K562 (cell line): ENCODE data around the gene RAPGEF5. TPM values are rescaled to one million over a fixed set of nuclear protein-coding genes. Genes with fewer than 3 reads are reported as not detected.

ENCODE experiments used
- ATAC-seq: fragments of 200-7000 bp; cut with Tn5 transposase; 3 replicates; pipeline ENCODE4 v1.9.1; 2020; ENCODE audit warnings: moderate library complexity
- BruUV-seq: library from RNA; stranded (reverse); fragments of 400-500 nt; replicated peaks from 2 replicates; lab custom pipeline; 2021; lab: Mats Ljungman, UMichigan
- CTCF ChIA-PET: fragments of 300-600 bp; formaldehyde crosslinking; extraction: SDS; loops from one replicate; lab custom pipeline; 2021; ENCODE audit warnings: low intra/inter-chr PET ratio; lab: Yijun Ruan, JAX
- POLR2A ChIA-PET: fragments of 300-600, 350-650 bp; sonication (Branson Sonifier 250); formaldehyde crosslinking; extraction: SDS; loops from one replicate; lab custom pipeline; 2021; ENCODE audit warnings: antibody characterized with exemption, inconsistent platforms; lab: Yijun Ruan, JAX
- DNase-seq, 4 experiments: peaks; one replicate each; pipeline versions ENCODE4 v3.0.0 to v3.0.0-alpha.2; 2011 to 2018; ENCODE audit warnings: low spot score in 3 of 4, mixed read lengths in 3 of 4; ENCODE audit errors: extremely low read depth in 1 of 4
- FAIRE-seq: peaks from 2 replicates; lab custom pipeline; 2011; peaks lifted over from hg19 to GRCh38; lab: Jason Lieb, UNC
- H2AFZ ChIP-seq: 2 replicates; pipeline ENCODE4 v1.6.0; 2011; ENCODE audit warnings: low read depth, low read length, control low read depth, inconsistent platforms
- H3K27ac ChIP-seq: fragments of 200-600 bp; 3 replicates; pipeline ENCODE4 v1.8.0; 2011; ENCODE audit warnings: low read depth, mild to moderate bottlenecking, control low read depth, inconsistent platforms, low read length, moderate library complexity, mixed read lengths; ENCODE audit errors: extremely low read depth
- H3K27me3 ChIP-seq, 2 experiments: fragments of 300-600 bp in 1 of 2; 2 replicates in 1 of 2; 3 replicates in 1 of 2; pipeline versions ENCODE4 v1.6.0 to v1.8.0; 2011; ENCODE audit warnings: inconsistent platforms in 2 of 2, low read length in 2 of 2, mild to moderate bottlenecking in 1 of 2, mixed read lengths in 1 of 2, moderate library complexity in 1 of 2; ENCODE audit not compliant: control insufficient read depth in 2 of 2, insufficient read depth in 2 of 2
- H3K36me3 ChIP-seq: fragments of 300-600 bp; 3 replicates; pipeline ENCODE4 v1.8.0; 2011; ENCODE audit warnings: mild to moderate bottlenecking, low read length, inconsistent platforms; ENCODE audit not compliant: control insufficient read depth, insufficient read depth
- H3K4me1 ChIP-seq, 2 experiments: fragments of 200-600 bp in 1 of 2; replicated peaks in 1 of 2; 2 replicates in 1 of 2; 3 replicates in 1 of 2; pipeline versions ENCODE4 v1.5.1 to v1.8.0; 2011; ENCODE audit warnings: inconsistent platforms in 2 of 2, low read length in 2 of 2, mild to moderate bottlenecking in 1 of 2, mixed read lengths in 1 of 2, moderate library complexity in 1 of 2; ENCODE audit not compliant: control insufficient read depth in 2 of 2, insufficient read depth in 2 of 2
- H3K4me2 ChIP-seq: 2 replicates; pipeline ENCODE4 v1.6.1; 2011; ENCODE audit warnings: low read length, control low read depth, inconsistent platforms, mixed read lengths; ENCODE audit not compliant: insufficient read depth
- H3K4me3 ChIP-seq: fragments of 200-600 bp; sonication (generic), shearing (Covaris generic); 2 replicates; pipeline ENCODE4 v1.5.1; 2016; ENCODE audit warnings: control low read depth, inconsistent platforms
- H3K79me2 ChIP-seq: fragments of 200-600 bp; 3 replicates; pipeline ENCODE4 v1.8.0; 2011; ENCODE audit warnings: low read length, inconsistent platforms; ENCODE audit not compliant: control insufficient read depth, insufficient read depth
- H3K9ac ChIP-seq, 2 experiments: 2 replicates each; pipeline versions ENCODE4 v1.6.0 to v1.6.1; 2011; ENCODE audit warnings: low read depth in 2 of 2, low read length in 2 of 2, control low read depth in 1 of 2, inconsistent platforms in 1 of 2, mild to moderate bottlenecking in 1 of 2, mixed read lengths in 1 of 2; ENCODE audit not compliant: insufficient read depth in 1 of 2
- H3K9me1 ChIP-seq: one replicate; pipeline ENCODE4 v1.6.0; 2011; ENCODE audit warnings: inconsistent platforms, mild to moderate bottlenecking, low read length, moderate library complexity; ENCODE audit not compliant: control insufficient read depth, insufficient read depth
- H3K9me3 ChIP-seq: replicated peaks from 2 replicates; pipeline ENCODE4 v1.5.1; 2011; ENCODE audit warnings: low read depth, low read length, inconsistent platforms; ENCODE audit not compliant: control insufficient read depth, insufficient read depth
- H4K20me1 ChIP-seq: replicated peaks from 2 replicates; pipeline ENCODE4 v1.6.1; 2011; ENCODE audit warnings: low read length, inconsistent platforms, mixed read lengths; ENCODE audit not compliant: control insufficient read depth, insufficient read depth
- CBX1 ChIP-seq: sonication (generic); IDR thresholded peaks from 2 replicates; pipeline ENCODE4 v1.6.1; 2016; ENCODE audit warnings: antibody characterized with exemption, low read depth, mild to moderate bottlenecking
- DDX20 ChIP-seq: fragments of 450-650 bp; IDR thresholded peaks from 2 replicates; pipeline ENCODE4 v1.6.1; 2016; ENCODE audit warnings: missing genetic modification characterization, low read depth, mild to moderate bottlenecking, missing compliant biosample characterization, moderate library complexity
- DNMT1 ChIP-seq: fragments of 450-650 bp; IDR thresholded peaks from 2 replicates; pipeline ENCODE4 v1.6.1; 2016; ENCODE audit warnings: antibody characterized with exemption, mild to moderate bottlenecking
- KAT8 ChIP-seq: fragments of 450-650 bp; IDR thresholded peaks from 2 replicates; pipeline ENCODE4 v1.6.1; 2016; ENCODE audit warnings: low read depth, mild to moderate bottlenecking
- LEF1 ChIP-seq: fragments of 450-650 bp; IDR thresholded peaks from 2 replicates; pipeline ENCODE4 v1.6.1; 2016; ENCODE audit warnings: mild to moderate bottlenecking
- PTRF ChIP-seq: fragments of 450-650 bp; IDR thresholded peaks from 2 replicates; pipeline ENCODE4 v1.6.1; 2016; ENCODE audit warnings: mild to moderate bottlenecking, missing genetic modification characterization, missing compliant biosample characterization
- SREBF1 ChIP-seq: fragments of 150-350 bp; IDR thresholded peaks from 2 replicates; pipeline ENCODE4 v1.6.1; 2014; ENCODE audit warnings: antibody characterized with exemption, low read depth, low read length, borderline replicate concordance
- SRSF3 ChIP-seq: fragments of 200-400 bp; formaldehyde crosslinking; IDR thresholded peaks from 2 replicates; pipeline ENCODE4 v1.6.1; 2016; ENCODE audit warnings: mild to moderate bottlenecking, low read length, moderate library complexity; ENCODE audit not compliant: insufficient read depth
- TAL1 ChIP-seq: fragments of 450-650 bp; IDR thresholded peaks from 2 replicates; pipeline ENCODE4 v1.6.1; 2016; ENCODE audit warnings: mild to moderate bottlenecking
- XRCC5 ChIP-seq: fragments of 200-400 bp; formaldehyde crosslinking; IDR thresholded peaks from 2 replicates; pipeline ENCODE4 v1.6.1; 2017; ENCODE audit warnings: low read depth, mild to moderate bottlenecking, low read length
- ZNF174 ChIP-seq: fragments of 250-450 bp; sonication (Bioruptor Pico); IDR thresholded peaks from 2 replicates; pipeline ENCODE4 v1.4.0; 2020; ENCODE audit warnings: mild to moderate bottlenecking
- WGBS: fragments of 100-300 bp; shearing (Covaris generic); methylation state at CpG from one replicate; pipeline ENCODE4 v1.1.6; 2016; ENCODE audit warnings: low coverage, mixed read lengths; ENCODE audit not compliant: insufficient coverage; ENCODE audit errors: missing lambda C conversion rate; 5-methylcytosine and 5-hydroxymethylcytosine counted together
- in situ Hi-C: fragments of 300-500 bp; cut with MboI; formaldehyde crosslinking; loops from 4 replicates; pipeline ENCODE4 v1.15.0; 2018; ENCODE audit warnings: inconsistent platforms, mixed read lengths
- intact Hi-C: fragments of 100-400 bp; cut with micrococcal nuclease; formaldehyde crosslinking; loops from 2 replicates; pipeline ENCODE4 v1.14.2; 2022
- polyA plus RNA-seq, 8 experiments: library from polyadenylated mRNA; depleted of rRNA in 4 of 8; stranded (reverse) in 5 of 8; unstranded in 3 of 8; fragments of >200 nt; fragmentation: Nextera tagmentation in 2 of 8; fragmentation: Illumina TruSeq in 1 of 8; extraction: Ambion mirVana in 2 of 8; extraction: Trizol in 1 of 8; gene quantifications; 2 replicates each; pipeline versions ENCODE4 v1.2.1 to v1.2.3, GENCODE V29; 2011 to 2014; ENCODE audit warnings: inconsistent platforms in 1 of 8, missing spikeins in 1 of 8
- total RNA-seq, 7 experiments: library from RNA; depleted of rRNA in 6 of 7; stranded (reverse); fragments of >200 nt in 6 of 7; fragmentation: Illumina TruSeq in 2 of 7; extraction: Trizol in 2 of 7; gene quantifications; 2 replicates each; pipeline versions ENCODE4 v1.2.1 to v1.2.3, GENCODE V29; 2011 to 2021; ENCODE audit warnings: low replicate concordance in 1 of 7
- TF ChIP-seq, protein P1 (sequence below): sonication (generic); formaldehyde crosslinking; IDR thresholded peaks from 2 replicates; pipeline ENCODE4 v1.8.0; 2022; ENCODE audit warnings: mild to moderate bottlenecking, missing genetic modification reagents, borderline replicate concordance
- TF ChIP-seq, protein P2 (sequence below): fragments of 250-450 bp; sonication (Bioruptor Pico); IDR thresholded peaks from 2 replicates; pipeline ENCODE4 v1.5.0; 2021
- TF ChIP-seq, protein P3 (sequence below): conservative IDR thresholded peaks from 2 replicates; pipeline ENCODE4 v1.6.1; 2011; ENCODE audit warnings: low read depth, mild to moderate bottlenecking, low read length; ENCODE audit not compliant: control insufficient read depth

RAPGEF5 gene
- total and polyA plus RNA-seq, 9 of the 15 experiments (the other 6 are each of a cell fraction or from before 2014, with no cell fraction given): 0.39 to 2.0 (median 1.1) TPM

DNA sequence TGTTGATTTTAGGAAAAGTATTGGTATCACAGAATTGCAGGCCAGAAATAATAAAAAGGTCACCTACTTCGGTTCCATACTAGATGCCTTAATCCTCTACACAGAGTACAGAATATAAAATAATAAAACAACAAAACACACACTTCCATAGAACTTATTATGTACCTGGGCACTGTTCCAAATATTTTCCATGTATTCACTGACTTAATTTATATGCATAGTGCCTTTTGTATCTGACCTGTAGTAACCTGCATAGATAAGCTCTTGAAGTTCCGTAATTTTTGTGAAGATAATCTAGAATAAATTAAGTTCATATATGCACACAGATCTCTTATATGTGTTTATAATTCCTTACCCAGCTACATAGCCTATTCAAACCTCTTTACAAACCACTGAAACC is 78.3 kb downstream of the RAPGEF5 start:
- no peaks in the 10 kb centered on the region for H3K9me3 ChIP-seq
- H4K20me1 ChIP-seq: no peaks in the 10 kb centered on the region
- no peaks in the 10 kb centered on the region for H3K79me2 ChIP-seq
- no peaks in the 10 kb centered on the region for H3K36me3 ChIP-seq
- H3K27me3 ChIP-seq: no peaks in the 10 kb centered on the region
- DNase-seq: no peak
- TF ChIP-seq DDX20 (no peak), CBX1 (no peak), ZNF174 (CRISPR knock-in tag) (no peak), KAT8 (no peak), DNMT1 (no peak), PTRF (tag) (no peak), SREBF1 (no peak), SRSF3 (no peak), XRCC5 (no peak), LEF1 (no peak), TAL1 (no peak)
- TF ChIP-seq, protein P1, sequence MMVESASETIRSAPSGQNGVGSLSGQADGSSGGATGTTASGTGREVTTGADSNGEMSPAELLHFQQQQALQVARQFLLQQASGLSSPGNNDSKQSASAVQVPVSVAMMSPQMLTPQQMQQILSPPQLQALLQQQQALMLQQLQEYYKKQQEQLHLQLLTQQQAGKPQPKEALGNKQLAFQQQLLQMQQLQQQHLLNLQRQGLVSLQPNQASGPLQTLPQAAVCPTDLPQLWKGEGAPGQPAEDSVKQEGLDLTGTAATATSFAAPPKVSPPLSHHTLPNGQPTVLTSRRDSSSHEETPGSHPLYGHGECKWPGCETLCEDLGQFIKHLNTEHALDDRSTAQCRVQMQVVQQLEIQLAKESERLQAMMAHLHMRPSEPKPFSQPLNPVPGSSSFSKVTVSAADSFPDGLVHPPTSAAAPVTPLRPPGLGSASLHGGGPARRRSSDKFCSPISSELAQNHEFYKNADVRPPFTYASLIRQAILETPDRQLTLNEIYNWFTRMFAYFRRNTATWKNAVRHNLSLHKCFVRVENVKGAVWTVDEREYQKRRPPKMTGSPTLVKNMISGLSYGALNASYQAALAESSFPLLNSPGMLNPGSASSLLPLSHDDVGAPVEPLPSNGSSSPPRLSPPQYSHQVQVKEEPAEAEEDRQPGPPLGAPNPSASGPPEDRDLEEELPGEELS (CRISPR knock-in tag): no peak
- TF ChIP-seq, protein P2, sequence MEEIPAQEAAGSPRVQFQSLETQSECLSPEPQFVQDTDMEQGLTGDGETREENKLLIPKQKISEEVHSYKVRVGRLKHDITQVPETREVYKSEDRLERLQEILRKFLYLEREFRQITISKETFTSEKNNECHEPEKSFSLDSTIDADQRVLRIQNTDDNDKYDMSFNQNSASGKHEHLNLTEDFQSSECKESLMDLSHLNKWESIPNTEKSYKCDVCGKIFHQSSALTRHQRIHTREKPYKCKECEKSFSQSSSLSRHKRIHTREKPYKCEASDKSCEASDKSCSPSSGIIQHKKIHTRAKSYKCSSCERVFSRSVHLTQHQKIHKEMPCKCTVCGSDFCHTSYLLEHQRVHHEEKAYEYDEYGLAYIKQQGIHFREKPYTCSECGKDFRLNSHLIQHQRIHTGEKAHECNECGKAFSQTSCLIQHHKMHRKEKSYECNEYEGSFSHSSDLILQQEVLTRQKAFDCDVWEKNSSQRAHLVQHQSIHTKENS (CRISPR knock-in tag): no peak
- TF ChIP-seq, protein P3, sequence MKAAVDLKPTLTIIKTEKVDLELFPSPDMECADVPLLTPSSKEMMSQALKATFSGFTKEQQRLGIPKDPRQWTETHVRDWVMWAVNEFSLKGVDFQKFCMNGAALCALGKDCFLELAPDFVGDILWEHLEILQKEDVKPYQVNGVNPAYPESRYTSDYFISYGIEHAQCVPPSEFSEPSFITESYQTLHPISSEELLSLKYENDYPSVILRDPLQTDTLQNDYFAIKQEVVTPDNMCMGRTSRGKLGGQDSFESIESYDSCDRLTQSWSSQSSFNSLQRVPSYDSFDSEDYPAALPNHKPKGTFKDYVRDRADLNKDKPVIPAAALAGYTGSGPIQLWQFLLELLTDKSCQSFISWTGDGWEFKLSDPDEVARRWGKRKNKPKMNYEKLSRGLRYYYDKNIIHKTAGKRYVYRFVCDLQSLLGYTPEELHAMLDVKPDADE: no peak
- FAIRE-seq: no peak
- intact Hi-C loops (no loop called here), in situ Hi-C loops (no loop called here)
- no peaks in the 10 kb centered on the region for H3K9me1 ChIP-seq
- BruUV-seq: no TSS peak
- H3K9ac ChIP-seq: no peak overlapping the region
- H2AFZ ChIP-seq: no peak overlapping the region
- ChIA-PET POLR2A (interaction anchor here (0.6 to 1.1 kb wide), 3 partner anchors 10 to 168 kb away, joined by 3 to 7 read pairs (median 5); no protein-coding TSS in a partner anchor), CTCF (no interaction called here)
- H3K27ac ChIP-seq: no peak overlapping the region
- no peak overlapping the region for H3K4me2 ChIP-seq
- ATAC-seq: no peak
- H3K4me1 ChIP-seq: no peaks in the 10 kb centered on the region; a peak in 1 of 5 replicates
- 26% methylated on average over 2 of the region's 2 CpGs for WGBS
- H3K4me3 ChIP-seq: no peak overlapping the region
